H1 (cell line): Measurements from ENCODE around the gene KCNE4. TPM values are rescaled to one million over a fixed set of nuclear protein-coding genes. Genes with fewer than 3 reads are reported as not detected.
A peak's percentile ranks its signal among the peaks of the same experiment; 100 is the strongest.

Experiments
- CTCF ChIA-PET: fragments of 300-600 bp; sonication (Branson Sonifier 250); formaldehyde crosslinking; loops from one replicate; lab custom pipeline; 2021; ENCODE audit not compliant: partially characterized antibody; lab: Charles Lee
- POLR2A ChIA-PET: fragments of 300-600 bp; sonication (Branson Sonifier 250); formaldehyde crosslinking; loops from one replicate; lab custom pipeline; 2021; ENCODE audit warnings: inconsistent platforms; ENCODE audit not compliant: partially characterized antibody; lab: Charles Lee
- DNase-seq, 2 experiments: peaks; one replicate each; pipeline versions ENCODE4 v3.0.0 to v3.0.0-alpha.2; 2010 to 2022; ENCODE audit warnings: low spot score in 2 of 2, low read depth in 1 of 2, mixed read lengths in 1 of 2
- FAIRE-seq: peaks from 2 replicates; lab custom pipeline; 2011; peaks lifted over from hg19 to GRCh38; lab: Jason Lieb, UNC
- H2AFZ ChIP-seq: 2 replicates; pipeline ENCODE4 v1.8.1; 2012; ENCODE audit warnings: low read length, inconsistent platforms
- H2AK5ac ChIP-seq: 2 replicates; pipeline ENCODE4 v1.6.1; 2013; ENCODE audit warnings: low read depth, low read length
- H2BK120ac ChIP-seq: replicated peaks from 2 replicates; pipeline ENCODE3; 2013; ENCODE audit warnings: low read depth, low read length, inconsistent platforms
- H2BK12ac ChIP-seq: 2 replicates; pipeline ENCODE4 v1.6.1; 2013; ENCODE audit warnings: low read depth, low read length
- H2BK15ac ChIP-seq: 2 replicates; pipeline ENCODE4 v1.6.1; 2013; ENCODE audit warnings: low read length
- H2BK20ac ChIP-seq: 2 replicates; pipeline ENCODE4 v1.6.1; 2013; ENCODE audit warnings: low read length
- H2BK5ac ChIP-seq: 2 replicates; pipeline ENCODE4 v1.6.1; 2013; ENCODE audit warnings: low read depth, low read length
- H3K14ac ChIP-seq: 2 replicates; pipeline ENCODE4 v1.6.1; 2013; ENCODE audit warnings: inconsistent platforms; ENCODE audit not compliant: insufficient read length
- H3K18ac ChIP-seq: 2 replicates; pipeline ENCODE4 v1.6.1; 2013; ENCODE audit warnings: low read length; ENCODE audit errors: extremely low read depth
- H3K23ac ChIP-seq: 2 replicates; pipeline ENCODE4 v1.6.1; 2013; ENCODE audit warnings: inconsistent platforms; ENCODE audit not compliant: insufficient read length
- H3K23me2 ChIP-seq: 2 replicates; pipeline ENCODE4 v1.6.1; 2013; ENCODE audit warnings: low read depth, low read length
- H3K27ac ChIP-seq: 2 replicates; pipeline ENCODE4 v1.6.1; 2011; ENCODE audit warnings: low read depth, low read length, inconsistent platforms
- H3K27me3 ChIP-seq, 4 experiments: replicated peaks in 1 of 4; 1 replicate in 1 of 4; 2 replicates in 3 of 4; pipeline versions ENCODE4 v1.6.1 to v1.8.1; 2011 to 2013; ENCODE audit warnings: low read length in 3 of 4, mild to moderate bottlenecking in 3 of 4, inconsistent platforms in 2 of 4, mixed read lengths in 2 of 4, moderate library complexity in 1 of 4; ENCODE audit not compliant: control insufficient read depth in 3 of 4, insufficient read depth in 3 of 4; ENCODE audit errors: extremely low read depth in 1 of 4
- H3K36me3 ChIP-seq, 4 experiments: 2 replicates each; pipeline versions ENCODE4 v1.6.1 to v1.8.1; 2011 to 2013; ENCODE audit warnings: mild to moderate bottlenecking in 4 of 4, low read length in 3 of 4, moderate library complexity in 2 of 4, control low read depth in 1 of 4, inconsistent platforms in 1 of 4; ENCODE audit not compliant: insufficient read depth in 4 of 4, control insufficient read depth in 2 of 4
- H3K4ac ChIP-seq: replicated peaks from 2 replicates; pipeline ENCODE3; 2013; ENCODE audit warnings: low read length, low read depth, mixed read lengths, inconsistent platforms; ENCODE audit not compliant: insufficient read length
- H3K4me1 ChIP-seq, 4 experiments: replicated peaks in 1 of 4; 1 replicate in 1 of 4; 2 replicates in 3 of 4; pipeline versions ENCODE4 v1.6.1 to v1.8.1; 2011 to 2013; ENCODE audit warnings: low read length in 3 of 4, inconsistent platforms in 2 of 4, mixed read lengths in 1 of 4; ENCODE audit not compliant: insufficient read depth in 4 of 4, control insufficient read depth in 3 of 4
- H3K4me2 ChIP-seq, 2 experiments: 2 replicates each; pipeline versions ENCODE4 v1.6.1 to v1.8.1; 2011 to 2013; ENCODE audit warnings: low read depth in 2 of 2, low read length in 2 of 2, control low read depth in 1 of 2, inconsistent platforms in 1 of 2, mild to moderate bottlenecking in 1 of 2; ENCODE audit not compliant: insufficient read depth in 1 of 2
- H3K4me3 ChIP-seq, 4 experiments: fragments of 200-600, 300-600 bp in 1 of 4; sonication (generic), shearing (Covaris generic), sonication (Bioruptor Twin) in 1 of 4; 2 replicates each; pipeline versions ENCODE4 v1.5.1 to v1.8.1; 2011 to 2016; ENCODE audit warnings: low read length in 4 of 4, low read depth in 3 of 4, control low read depth in 2 of 4, inconsistent platforms in 2 of 4, mild to moderate bottlenecking in 2 of 4, mixed read lengths in 1 of 4, moderate library complexity in 1 of 4; ENCODE audit not compliant: insufficient read depth in 2 of 4; ENCODE audit errors: extremely low read depth in 1 of 4
- H3K56ac ChIP-seq: replicated peaks from 2 replicates; pipeline ENCODE3; 2013; ENCODE audit warnings: low read depth, mild to moderate bottlenecking, mixed read lengths, low read length, inconsistent platforms; ENCODE audit not compliant: insufficient read length
- H3K79me1 ChIP-seq: 2 replicates; pipeline ENCODE4 v1.6.1; 2013; ENCODE audit warnings: low read depth, low read length, control low read depth
- H3K79me2 ChIP-seq, 2 experiments: 2 replicates each; pipeline versions ENCODE4 v1.6.1 to v1.8.1; 2012 to 2013; ENCODE audit warnings: low read length in 2 of 2, mild to moderate bottlenecking in 2 of 2, inconsistent platforms in 1 of 2; ENCODE audit not compliant: insufficient read depth in 2 of 2, control insufficient read depth in 1 of 2
- H3K9ac ChIP-seq, 4 experiments: replicated peaks in 1 of 4; 1 replicate in 1 of 4; 2 replicates in 3 of 4; pipeline versions ENCODE4 v1.6.1 to v1.8.1; 2011 to 2013; ENCODE audit warnings: low read depth in 3 of 4, low read length in 3 of 4, control low read depth in 2 of 4, mild to moderate bottlenecking in 2 of 4, moderate library complexity in 2 of 4, inconsistent platforms in 1 of 4; ENCODE audit errors: extremely low read depth in 1 of 4
- H3K9me3 ChIP-seq, 2 experiments: 2 replicates each; pipeline versions ENCODE4 v1.6.1 to v1.8.1; 2012 to 2013; ENCODE audit warnings: mild to moderate bottlenecking in 2 of 2, moderate library complexity in 2 of 2, control low read depth in 1 of 2, inconsistent platforms in 1 of 2, low read depth in 1 of 2, low read length in 1 of 2, mixed read lengths in 1 of 2; ENCODE audit not compliant: insufficient read depth in 2 of 2
- H4K20me1 ChIP-seq, 2 experiments: replicated peaks in 1 of 2; 2 replicates each; pipeline versions ENCODE3 to v1.8.1; 2011 to 2013; ENCODE audit warnings: inconsistent platforms in 2 of 2, low read length in 2 of 2, mild to moderate bottlenecking in 1 of 2; ENCODE audit not compliant: insufficient read depth in 2 of 2, control insufficient read depth in 1 of 2
- H4K5ac ChIP-seq: 2 replicates; pipeline ENCODE4 v1.6.1; 2013; ENCODE audit warnings: low read length, low read depth, mixed read lengths, inconsistent platforms; ENCODE audit not compliant: insufficient read length
- H4K8ac ChIP-seq: 2 replicates; pipeline ENCODE4 v1.8.0; 2013; ENCODE audit warnings: mild to moderate bottlenecking, moderate library complexity, low read length, inconsistent platforms; ENCODE audit not compliant: insufficient read depth; ENCODE audit errors: extremely low read depth
- H4K91ac ChIP-seq: replicated peaks from 2 replicates; pipeline ENCODE3; 2013; ENCODE audit warnings: low read length, mixed read lengths, inconsistent platforms; ENCODE audit not compliant: insufficient read length
- ATF2 ChIP-seq: IDR thresholded peaks from 2 replicates; pipeline ENCODE4 v1.6.1; 2012; ENCODE audit warnings: low read length, inconsistent platforms
- GTF2F1 ChIP-seq: IDR thresholded peaks from 2 replicates; pipeline ENCODE4 v1.6.1; 2012; ENCODE audit warnings: low read depth, low read length, improper control_type of control experiment, borderline replicate concordance
- WGBS, 2 experiments: shearing (Covaris generic) in 1 of 2; methylation state at CpG; one replicate each; pipeline versions ENCODE4 v1.1.6 to v1.1.7; 2013 to 2015; ENCODE audit warnings: low lambda C conversion rate in 2 of 2, mixed read lengths in 2 of 2, inconsistent platforms in 1 of 2, low coverage in 1 of 2, missing lambda C conversion rate in 1 of 2; ENCODE audit not compliant: insufficient replicate concordance in 2 of 2, insufficient coverage in 1 of 2, insufficient read length in 1 of 2; ENCODE audit errors: extremely low coverage in 1 of 2, missing lambda C conversion rate in 1 of 2; 5-methylcytosine and 5-hydroxymethylcytosine counted together
- polyA plus RNA-seq, 7 experiments: library from polyadenylated mRNA; depleted of rRNA in 3 of 7; stranded (reverse) in 5 of 7; unstranded in 2 of 7; fragments of >200 nt in 5 of 7; fragments of 200-250 nt in 2 of 7; gene quantifications; 1 replicate in 5 of 7; 2 replicates in 1 of 7; 4 replicates in 1 of 7; pipeline versions ENCODE4 v1.2.1 to v1.2.3, GENCODE V29; 2011 to 2013; ENCODE audit warnings: missing spikeins in 2 of 7, mixed read lengths in 2 of 7
- total RNA-seq: library from RNA; stranded (reverse); fragmentation: NEBNext Ultra II Directional; extraction: Animal tissue kit (Norgen Biotek cat#: 25700); gene quantifications from 2 replicates; pipeline ENCODE4 v1.2.1, GENCODE V29; 2021

KCNE4 gene
- total and polyA plus RNA-seq, 2 of the 8 experiments (the other 6 are each of a cell fraction or from before 2014, with no cell fraction given), result 0.08 to 0.09 TPM

GRCh38 chr2:223032187-223033142, 19.5 kb upstream of the KCNE4 start:
- H3K9ac ChIP-seq, result no peak overlapping the region
- no peak overlapping the region for H2BK15ac ChIP-seq
- H2BK12ac ChIP-seq, result no peak overlapping the region
- no peak overlapping the region for H3K4me2 ChIP-seq
- H3K23me2 ChIP-seq, result no peaks in the 10 kb centered on the region; the same call in 1 of the 2 replicates
- H2AFZ ChIP-seq, result no peak overlapping the region
- H4K20me1 ChIP-seq, result no peaks in the 10 kb centered on the region
- no peak overlapping the region for H4K91ac ChIP-seq
- peaks cover 0 to 15% (median 0%) of the 10 kb centered on the region in 4 experiments; a peak in 3 of 8 replicates for H3K36me3 ChIP-seq
- no peak overlapping the region for H3K23ac ChIP-seq
- H3K79me2 ChIP-seq, result no peaks in the 10 kb centered on the region
- no peak overlapping the region for H3K18ac ChIP-seq
- H4K5ac ChIP-seq, result no peak overlapping the region
- ChIA-PET POLR2A (no interaction called here), CTCF (no interaction called here)
- H3K4me1 ChIP-seq, result peaks cover 4 to 12% (median 10%) of the 10 kb centered on the region in 4 experiments; a peak in 6 of 7 replicates
- H3K9me3 ChIP-seq, result peaks cover 22 to 23% of the 10 kb centered on the region in 2 experiments
- FAIRE-seq (no peak), DNase-seq (no peak)
- no peak overlapping the region for H2BK5ac ChIP-seq
- H4K8ac ChIP-seq, result no peak overlapping the region
- H3K4me3 ChIP-seq, result no peak overlapping the region
- 0 out of 7 replicates have a peak, but pooled peaks cover 0 to 1% (median 0%) of the 10 kb centered on the region in 4 experiments for H3K27me3 ChIP-seq
- H2BK20ac ChIP-seq, result peak overlapping the region; percentile 26; the same call in 1 of the 2 replicates
- H3K4ac ChIP-seq, result no peak overlapping the region
- TF ChIP-seq ATF2 (no peak), GTF2F1 (no peak)
- WGBS, 2 experiments, result 73% methylated on average over 8 of the region's 8 CpGs; no CpG with 5 or more reads in 1 of the 2 experiments
- no peak overlapping the region for H2BK120ac ChIP-seq
- no peak overlapping the region for H3K14ac ChIP-seq
- no peak overlapping the region for H3K56ac ChIP-seq
- no peaks in the 10 kb centered on the region for H3K79me1 ChIP-seq
- no peak overlapping the region for H3K27ac ChIP-seq
- no peak overlapping the region for H2AK5ac ChIP-seq
